ENCODE results near the gene PKMYT1.
A peak's percentile ranks its signal among the peaks of the same experiment; 100 is the strongest.
"Not testable (repeated sequence)": the region's sequence is repeated elsewhere in the genome, so short reads cannot be mapped to it uniquely, and the experiment has no call there.

PKMYT1 gene

GRCh38 chr16:2933701-2934100 lies 46.5 kb downstream of the PKMYT1 start:
- no peak for DNase-seq (ENCODE audit: low read depth)

- no peak for DNase-seq (ENCODE audit: low read depth)
These were observed 47.1 kb downstream of the PKMYT1 start for GRCh38 chr16:2933136-2933535.

GRCh38 chr16:2931231-2931914 lies 48.9 kb downstream of the PKMYT1 start:
- DNase-seq (ENCODE audit: low read depth): not testable (repeated sequence)

GRCh38 chr16:2930236-2930635 lies 50.0 kb downstream of the PKMYT1 start:
- no peak for DNase-seq (ENCODE audit: low read depth)

GRCh38 chr16:2929693-2930092 lies 50.6 kb downstream of the PKMYT1 start:
- no peak for DNase-seq (ENCODE audit: low read depth)

GRCh38 chr16:2928796-2929195 lies 51.5 kb downstream of the PKMYT1 start:
- no peak for DNase-seq (ENCODE audit: low read depth)

- not testable (repeated sequence) for DNase-seq (ENCODE audit: low read depth)
These were observed 52.1 kb downstream of the PKMYT1 start for GRCh38 chr16:2928151-2928550.

GRCh38 chr16:2927010-2927646 lies 53.1 kb downstream of the PKMYT1 start:
- DNase-seq (ENCODE audit: low read depth): peak; percentile 66

- no peak for DNase-seq (ENCODE audit: low read depth)
These were observed 53.6 kb downstream of the PKMYT1 start for GRCh38 chr16:2926650-2926999.

- DNase-seq (ENCODE audit: low read depth): no peak
These were observed 54.1 kb downstream of the PKMYT1 start for GRCh38 chr16:2925951-2926649.

GRCh38 chr16:2924901-2925755 lies 55.1 kb downstream of the PKMYT1 start:
- DNase-seq (ENCODE audit: low read depth): no peak

- no peak for DNase-seq (ENCODE audit: low read depth)
These were observed 56.8 kb downstream of the PKMYT1 start for GRCh38 chr16:2923481-2923880.

All from stimulated activated CD8-positive, alpha-beta memory T cell treated with anti-CD3 and anti-CD28 coated beads, Interleukin-15, amount 100 ng/mL, for 24 hours (primary cell).